Heart left ventricle (tissue), 16 donors: ENCODE measurements around the gene NDFIP2. TPM values are rescaled to one million over a fixed set of nuclear protein-coding genes. Genes with fewer than 3 reads are reported as not detected.

Source experiments
- ATAC-seq, 4 donors: fragments of 200-7000 bp; cut with Tn5 transposase; one replicate each; pipeline ENCODE4 v1.9.1; 2020 to 2022; ENCODE audit warnings: moderate library complexity in 4 of 4, mild to moderate bottlenecking in 3 of 4, moderate number of reproducible peaks in 1 of 4
- DNase-seq, 5 donors: peaks; one replicate each; pipeline ENCODE4 v3.0.0-alpha.2; 2020
- H3K27ac ChIP-seq, 12 donors: fragments of 200-600 bp; sonication (generic) in 4 of 12; one replicate each; pipeline versions ENCODE4 v1.5.0 to v1.8.0; 2016 to 2022; ENCODE audit warnings: mild to moderate bottlenecking in 2 of 12
- H3K27me3 ChIP-seq, 9 donors: fragments of 200-600 bp; sonication (generic) in 2 of 9; one replicate each; pipeline versions ENCODE4 v1.5.1 to v1.8.0; 2016 to 2022; ENCODE audit warnings: mild to moderate bottlenecking in 3 of 9
- H3K36me3 ChIP-seq, 9 donors: fragments of 200-600 bp; sonication (generic) in 2 of 9; one replicate each; pipeline versions ENCODE4 v1.5.0 to v1.8.0; 2018 to 2022; ENCODE audit warnings: mild to moderate bottlenecking in 2 of 9
- H3K4me1 ChIP-seq, 12 donors: fragments of 200-600 bp; sonication (generic) in 4 of 12; one replicate each; pipeline versions ENCODE4 v1.5.0 to v1.8.0; 2016 to 2022; ENCODE audit warnings: mild to moderate bottlenecking in 3 of 12
- H3K4me3 ChIP-seq, 12 donors: fragments of 200-600 bp; sonication (generic) in 4 of 12; one replicate each; pipeline versions ENCODE4 v1.5.0 to v1.8.0; 2017 to 2022; ENCODE audit warnings: mild to moderate bottlenecking in 9 of 12, moderate library complexity in 4 of 12
- H3K9me3 ChIP-seq, 12 donors: fragments of 200-600 bp; sonication (generic) in 4 of 12; one replicate each; pipeline versions ENCODE4 v1.5.0 to v1.8.0; 2016 to 2022; ENCODE audit warnings: mild to moderate bottlenecking in 1 of 12
- POLR2A ChIP-seq, 2 donors: fragments of 450-650 bp; IDR thresholded peaks; one replicate each; pipeline ENCODE4 v1.6.1; 2017; ENCODE audit warnings: antibody characterized with exemption in 2 of 2, mild to moderate bottlenecking in 2 of 2, moderate library complexity in 2 of 2
- WGBS, 4 donors: extraction: QIAGEN DNeasy Blood & Tissue Kit in 2 of 4; methylation state at CpG; one replicate each; pipeline versions ENCODE4 v1.1.5 to v1.1.7; 2013 to 2018; 5-methylcytosine and 5-hydroxymethylcytosine counted together
- intact Hi-C, 10 donors: fragments of 100-400 bp; cut with DNase I; formaldehyde crosslinking; loops; one replicate each; pipeline versions ENCODE4 v1.11.1 to v1.14.2; 2022
- polyA plus RNA-seq, 2 donors: library from polyadenylated mRNA; stranded (reverse); fragments of 200-250 nt; gene quantifications; one replicate each; pipeline ENCODE4 v1.2.3, GENCODE V29; 2013
- total RNA-seq, 9 donors: library from RNA; depleted of rRNA in 2 of 9; stranded (reverse); fragments of >200 nt in 2 of 9; fragmentation: NEBNext Ultra II Directional in 3 of 9; extraction: Animal tissue kit (Norgen Biotek cat#: 25700) in 3 of 9; gene quantifications; one replicate each; pipeline versions ENCODE4 v1.1.0 to v1.2.4, GENCODE V29; 2016 to 2023
- TF ChIP-seq, protein P1 (sequence below), 12 donors: fragments of 200-600 bp; sonication (generic) in 4 of 12; IDR thresholded peaks; one replicate each; pipeline versions ENCODE4 v1.5.0 to v1.8.0; 2018 to 2022; ENCODE audit warnings: antibody characterized with exemption in 12 of 12, mild to moderate bottlenecking in 5 of 12
- donor health status: ischemic (EF 13 %, LVEDD 7.1; RV severe dilation, severe dysfunction).
- donor health status: healthy with polysubstance abuse.
- donor health status: DM: no; HTN: yes; CAD: no.
- donor health status: DM: no; HTN: no; CAD: no.
- donor health status: ischemic (EF 25% LVEDD 6.9; RV normal size, moderate dysfunction).
- donor health status: ischemic (EF 25% LVEDD 5.7; RV mildly dilated, moderate dysfunction).
- donor health status: healthy.
- donor health status: DM: yes; HTN: yes; CAD: no.
- donor health status: ischemic (EF 35%, LVEDD 5.7; RV mildly dilated, moderate dysfunction).
- donor health status: nonischemic (EF 11% LVEDD 7.7; RV severe dilation, severe dysfunction).
- donor health status: DM: yes; HTN: yes; CAD: no.
- donor health status: PGD.
- donor health status: ischemic (EF 29% LVEDD 5.4; RV normal size, mild dysfunction).
- donor health status: nonischemic (EF 23%, LVEDD 6.1; RV moderate dilation, normal function).

The NDFIP2 gene
- total and polyA plus RNA-seq, 11 donors: 14.2 to 42.6 (median 32.1) TPM

- WGBS, 4 donors: 33 to 45% (median 38%) methylated on average over 3 of the region's 3 CpGs
Measured at GRCh38 chr13:79477968-79478367, 3.0 kb upstream of the NDFIP2 start.

DNA sequence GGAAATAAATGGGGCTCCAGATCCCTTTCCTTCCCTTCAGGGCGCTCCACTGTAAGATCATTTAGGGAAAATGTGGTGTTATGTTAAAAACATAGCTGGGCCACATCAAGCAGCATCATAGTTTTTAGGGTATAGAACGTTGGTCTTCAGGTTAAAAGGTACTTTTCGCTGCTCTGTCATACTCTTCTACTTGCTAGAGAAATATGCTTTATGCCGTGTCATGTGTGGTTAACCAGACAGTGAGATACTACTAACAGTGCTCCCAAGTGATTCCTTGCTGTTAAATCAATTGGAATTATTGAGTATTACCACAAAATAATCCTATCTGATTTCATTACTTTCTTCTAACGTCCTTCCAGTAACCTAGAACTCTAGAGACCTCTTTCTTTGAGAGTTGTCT is 1.1 kb upstream of the NDFIP2 start:
- H3K36me3 ChIP-seq: no peaks in the 10 kb centered on the region
- ATAC-seq (no peak), DNase-seq (no peak)
- H3K4me1 ChIP-seq: peaks cover 0 to 34% (median 21%) of the 10 kb centered on the region in 12 donors
- 79 to 82% (median 80%) methylated on average over 5 of the region's 5 CpGs for WGBS, 4 donors
- intact Hi-C loops: loop anchor here (2.0 to 10.0 kb wide), 12 partner anchors 42 to 73 kb away; partner anchors contain the start of gene RBM26 (in 1 of the 10)
- TF ChIP-seq, protein P1, sequence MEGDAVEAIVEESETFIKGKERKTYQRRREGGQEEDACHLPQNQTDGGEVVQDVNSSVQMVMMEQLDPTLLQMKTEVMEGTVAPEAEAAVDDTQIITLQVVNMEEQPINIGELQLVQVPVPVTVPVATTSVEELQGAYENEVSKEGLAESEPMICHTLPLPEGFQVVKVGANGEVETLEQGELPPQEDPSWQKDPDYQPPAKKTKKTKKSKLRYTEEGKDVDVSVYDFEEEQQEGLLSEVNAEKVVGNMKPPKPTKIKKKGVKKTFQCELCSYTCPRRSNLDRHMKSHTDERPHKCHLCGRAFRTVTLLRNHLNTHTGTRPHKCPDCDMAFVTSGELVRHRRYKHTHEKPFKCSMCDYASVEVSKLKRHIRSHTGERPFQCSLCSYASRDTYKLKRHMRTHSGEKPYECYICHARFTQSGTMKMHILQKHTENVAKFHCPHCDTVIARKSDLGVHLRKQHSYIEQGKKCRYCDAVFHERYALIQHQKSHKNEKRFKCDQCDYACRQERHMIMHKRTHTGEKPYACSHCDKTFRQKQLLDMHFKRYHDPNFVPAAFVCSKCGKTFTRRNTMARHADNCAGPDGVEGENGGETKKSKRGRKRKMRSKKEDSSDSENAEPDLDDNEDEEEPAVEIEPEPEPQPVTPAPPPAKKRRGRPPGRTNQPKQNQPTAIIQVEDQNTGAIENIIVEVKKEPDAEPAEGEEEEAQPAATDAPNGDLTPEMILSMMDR (IDR thresholded peaks at IDR 0.05): no peak
- no peak for TF ChIP-seq POLR2A (IDR thresholded peaks at IDR 0.05)
- peak overlapping the region in 1 of 12 donors; percentile 2 for H3K27ac ChIP-seq
- H3K9me3 ChIP-seq: peaks cover 0 to 5% (median 0%) of the 10 kb centered on the region in 12 donors
- peaks cover 0 to 7% (median 0%) of the 10 kb centered on the region in 9 donors for H3K27me3 ChIP-seq
- no peak overlapping the region for H3K4me3 ChIP-seq

More at GRCh38 chr13:79477968-79478367, 3.0 kb upstream of the NDFIP2 start:
- H3K9me3 ChIP-seq: peaks cover 0 to 16% (median 0%) of the 10 kb centered on the region in 12 donors
- no peaks in the 10 kb centered on the region for H3K36me3 ChIP-seq
- no peak for TF ChIP-seq POLR2A (IDR thresholded peaks at IDR 0.05)
- TF ChIP-seq, protein P1 (IDR thresholded peaks at IDR 0.05): peak in 7 of 12 donors; percentile 2 to 36 (median 12)
- DNase-seq: peak; percentile 34 to 73 (median 58)
- intact Hi-C loops: loop anchor here in 5 of 10 donors (2.0 to 5.0 kb wide), 5 partner anchors 46 to 63 kb away; no protein-coding TSS in a partner anchor
- peaks cover 0 to 7% (median 0%) of the 10 kb centered on the region in 9 donors for H3K27me3 ChIP-seq
- peak; percentile 68 to 83 (median 75) for ATAC-seq
- H3K4me3 ChIP-seq: no peak overlapping the region
- H3K27ac ChIP-seq: peak overlapping the region in 3 of 12 donors; percentile 33 to 43 (median 36)
- peaks cover 0 to 25% (median 16%) of the 10 kb centered on the region in 12 donors for H3K4me1 ChIP-seq

DNA sequence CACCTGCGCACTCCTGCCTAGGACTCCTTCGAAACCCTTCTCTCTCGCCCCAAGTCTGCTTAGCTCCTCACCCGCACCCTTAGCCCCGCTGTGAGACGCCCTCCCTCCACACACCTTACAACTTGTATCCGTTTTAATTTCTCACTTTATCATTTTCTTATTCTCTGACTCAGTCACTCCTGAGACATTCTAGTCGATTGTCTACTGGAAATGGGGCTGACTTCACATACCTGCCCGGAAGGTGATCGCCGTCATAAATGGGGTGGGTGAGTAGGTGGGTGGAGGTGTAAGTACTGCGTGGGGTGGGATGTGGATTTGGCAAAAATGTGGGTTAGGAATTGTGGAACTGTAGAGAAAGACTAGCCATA is 714 bp downstream of the NDFIP2 start:
- 1% methylated on average over 12 of the region's 12 CpGs for WGBS, 4 donors
- H3K4me1 ChIP-seq: peaks cover 0 to 42% (median 28%) of the 10 kb centered on the region in 12 donors
- peaks cover 0 to 4% (median 0%) of the 10 kb centered on the region in 9 donors for H3K27me3 ChIP-seq
- H3K36me3 ChIP-seq: no peaks in the 10 kb centered on the region
- peak overlapping the region; percentile 56 to 96 (median 88) for H3K4me3 ChIP-seq
- DNase-seq (no peak), ATAC-seq (peak in 2 of 4 donors; percentile 18)
- H3K9me3 ChIP-seq: no peaks in the 10 kb centered on the region
- TF ChIP-seq, protein P1 (IDR thresholded peaks at IDR 0.05): no peak
- TF ChIP-seq POLR2A (IDR thresholded peaks at IDR 0.05): no peak
- intact Hi-C loops: loop anchor here in 9 of 10 donors (2.0 to 10.0 kb wide), 10 partner anchors 41 to 74 kb away; partner anchors contain the start of gene RBM26 (in 1 of the 9)
- peak overlapping the region; percentile 36 to 87 (median 78) for H3K27ac ChIP-seq

DNA sequence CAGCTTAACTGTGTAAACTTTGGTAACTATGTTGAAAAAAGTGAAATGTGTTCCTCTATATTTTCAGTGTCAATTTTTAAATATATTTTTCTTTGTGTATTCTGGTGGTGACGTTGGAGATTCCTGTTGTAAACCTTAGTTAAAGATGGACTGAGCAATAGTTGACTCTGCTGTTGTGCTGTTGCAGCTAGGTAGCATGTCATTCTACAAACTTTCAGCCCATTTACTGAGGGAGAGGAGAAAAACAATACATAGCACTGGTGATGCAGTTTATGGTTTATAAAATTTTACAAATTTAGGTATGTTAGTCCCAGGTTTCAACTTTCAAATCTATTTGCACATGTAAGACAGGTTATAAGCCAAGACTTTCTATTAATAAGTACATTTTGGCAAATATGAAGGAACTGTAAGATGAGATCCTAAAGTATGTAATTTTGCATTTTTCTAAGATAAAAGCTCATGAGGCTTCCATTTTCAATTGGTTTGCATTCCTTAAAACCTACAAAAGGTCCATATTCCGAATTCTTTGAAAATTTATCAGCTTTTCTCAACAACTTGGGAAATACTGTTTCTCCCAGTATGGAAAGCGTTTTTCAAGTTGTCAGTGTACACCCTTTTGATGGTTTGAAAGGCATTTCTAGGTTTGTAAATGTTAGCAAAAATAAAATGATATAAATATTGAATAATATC is 1.5 kb downstream of the NDFIP2 start:
- peaks cover 0 to 4% (median 0%) of the 10 kb centered on the region in 9 donors for H3K27me3 ChIP-seq
- WGBS, 4 donors: 70 to 78% (median 74%) methylated on average over 3 of the region's 3 CpGs
- DNase-seq: no peak
- no peak for ATAC-seq
- no peaks in the 10 kb centered on the region for H3K9me3 ChIP-seq
- peak overlapping the region; percentile 56 to 96 (median 88) for H3K4me3 ChIP-seq
- intact Hi-C loops: loop anchor here in 8 of 10 donors (5.0 to 10.0 kb wide), 9 partner anchors 40 to 75 kb away; partner anchors contain the start of gene RBM26 (in 1 of the 8)
- peaks cover 0 to 42% (median 29%) of the 10 kb centered on the region in 12 donors for H3K4me1 ChIP-seq
- no peak overlapping the region for H3K27ac ChIP-seq
- H3K36me3 ChIP-seq: no peaks in the 10 kb centered on the region
- TF ChIP-seq, protein P1 (IDR thresholded peaks at IDR 0.05): no peak
- no peak for TF ChIP-seq POLR2A (IDR thresholded peaks at IDR 0.05)
